Neural cell (in vitro differentiated cells): ENCODE results near the gene KCNT1.

Experiments used
- EZH2 ChIP-seq: fragments of 200-600, 300-800 bp; shearing (Covaris generic), sonication (generic); IDR thresholded peaks from 2 replicates; pipeline ENCODE4 v1.6.1; 2014; ENCODE audit warnings: antibody characterized with exemption, low read length, borderline replicate concordance, mild to moderate bottlenecking; ENCODE audit not compliant: insufficient read depth, poor library complexity, severe bottlenecking
- MXI1 ChIP-seq: fragments of 450-650 bp; conservative IDR thresholded peaks from 2 replicates; pipeline ENCODE4 v1.6.1; 2014; ENCODE audit warnings: antibody characterized with exemption, mild to moderate bottlenecking; ENCODE audit not compliant: poor library complexity, severe bottlenecking
- POLR2AphosphoS5 ChIP-seq: IDR thresholded peaks from 2 replicates; pipeline ENCODE4 v1.6.1; 2012
- RAD21 ChIP-seq: fragments of 450-650 bp; conservative IDR thresholded peaks from 2 replicates; pipeline ENCODE4 v1.6.1; 2014; ENCODE audit warnings: antibody characterized with exemption, mild to moderate bottlenecking, moderate library complexity
- TAF1 ChIP-seq: IDR thresholded peaks from 2 replicates; pipeline ENCODE4 v1.6.1; 2012; ENCODE audit warnings: low read depth
- TF ChIP-seq, protein P1 (sequence below): fragments of 450-650 bp; IDR thresholded peaks from 2 replicates; pipeline ENCODE4 v1.5.1; 2014; ENCODE audit warnings: antibody characterized with exemption, mild to moderate bottlenecking, moderate library complexity; ENCODE audit not compliant: poor library complexity, severe bottlenecking
- TF ChIP-seq, protein P2 (sequence below): IDR thresholded peaks from 2 replicates; pipeline ENCODE4 v1.6.1; 2012; ENCODE audit warnings: borderline replicate concordance

DNA sequence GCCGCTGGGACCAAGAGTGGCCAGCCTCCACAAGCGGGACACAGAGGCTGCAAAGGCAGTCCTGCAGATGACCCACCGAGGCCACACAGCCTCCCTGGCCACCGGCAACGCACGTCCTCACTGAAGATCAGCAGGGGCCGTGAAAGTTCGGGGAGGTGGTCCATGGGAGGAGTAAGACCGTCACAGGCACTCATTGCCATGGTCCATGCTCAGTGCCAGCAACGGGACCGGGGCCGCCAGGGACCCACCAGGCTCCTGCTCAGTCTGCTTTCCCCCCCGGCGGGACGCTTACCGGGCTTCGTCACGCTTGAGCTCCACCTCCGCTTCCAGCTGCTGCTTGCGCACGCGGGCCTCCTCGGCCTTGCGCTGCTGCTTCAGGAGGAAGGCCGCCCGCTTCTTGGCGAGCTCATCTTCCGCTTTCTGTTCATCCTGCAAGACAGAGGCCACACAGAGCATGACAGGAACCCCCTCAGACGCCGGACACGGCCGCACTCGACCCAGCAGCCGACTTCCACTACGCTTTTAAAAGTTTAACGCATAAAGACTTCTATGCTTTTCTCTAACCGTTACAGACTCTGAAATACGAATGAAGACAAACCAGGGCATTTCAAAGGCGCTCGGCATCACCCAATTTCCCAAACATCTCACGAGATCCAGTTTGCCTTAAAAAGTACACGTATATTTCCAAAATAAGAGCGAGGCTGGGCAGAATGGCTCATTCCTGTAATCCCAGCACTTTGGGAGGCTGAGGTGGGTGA lies 116.9 kb downstream of the KCNT1 start:
- TF ChIP-seq, protein P1, sequence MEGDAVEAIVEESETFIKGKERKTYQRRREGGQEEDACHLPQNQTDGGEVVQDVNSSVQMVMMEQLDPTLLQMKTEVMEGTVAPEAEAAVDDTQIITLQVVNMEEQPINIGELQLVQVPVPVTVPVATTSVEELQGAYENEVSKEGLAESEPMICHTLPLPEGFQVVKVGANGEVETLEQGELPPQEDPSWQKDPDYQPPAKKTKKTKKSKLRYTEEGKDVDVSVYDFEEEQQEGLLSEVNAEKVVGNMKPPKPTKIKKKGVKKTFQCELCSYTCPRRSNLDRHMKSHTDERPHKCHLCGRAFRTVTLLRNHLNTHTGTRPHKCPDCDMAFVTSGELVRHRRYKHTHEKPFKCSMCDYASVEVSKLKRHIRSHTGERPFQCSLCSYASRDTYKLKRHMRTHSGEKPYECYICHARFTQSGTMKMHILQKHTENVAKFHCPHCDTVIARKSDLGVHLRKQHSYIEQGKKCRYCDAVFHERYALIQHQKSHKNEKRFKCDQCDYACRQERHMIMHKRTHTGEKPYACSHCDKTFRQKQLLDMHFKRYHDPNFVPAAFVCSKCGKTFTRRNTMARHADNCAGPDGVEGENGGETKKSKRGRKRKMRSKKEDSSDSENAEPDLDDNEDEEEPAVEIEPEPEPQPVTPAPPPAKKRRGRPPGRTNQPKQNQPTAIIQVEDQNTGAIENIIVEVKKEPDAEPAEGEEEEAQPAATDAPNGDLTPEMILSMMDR: no peak
- no peak for TF ChIP-seq POLR2AphosphoS5
- TF ChIP-seq, protein P2, sequence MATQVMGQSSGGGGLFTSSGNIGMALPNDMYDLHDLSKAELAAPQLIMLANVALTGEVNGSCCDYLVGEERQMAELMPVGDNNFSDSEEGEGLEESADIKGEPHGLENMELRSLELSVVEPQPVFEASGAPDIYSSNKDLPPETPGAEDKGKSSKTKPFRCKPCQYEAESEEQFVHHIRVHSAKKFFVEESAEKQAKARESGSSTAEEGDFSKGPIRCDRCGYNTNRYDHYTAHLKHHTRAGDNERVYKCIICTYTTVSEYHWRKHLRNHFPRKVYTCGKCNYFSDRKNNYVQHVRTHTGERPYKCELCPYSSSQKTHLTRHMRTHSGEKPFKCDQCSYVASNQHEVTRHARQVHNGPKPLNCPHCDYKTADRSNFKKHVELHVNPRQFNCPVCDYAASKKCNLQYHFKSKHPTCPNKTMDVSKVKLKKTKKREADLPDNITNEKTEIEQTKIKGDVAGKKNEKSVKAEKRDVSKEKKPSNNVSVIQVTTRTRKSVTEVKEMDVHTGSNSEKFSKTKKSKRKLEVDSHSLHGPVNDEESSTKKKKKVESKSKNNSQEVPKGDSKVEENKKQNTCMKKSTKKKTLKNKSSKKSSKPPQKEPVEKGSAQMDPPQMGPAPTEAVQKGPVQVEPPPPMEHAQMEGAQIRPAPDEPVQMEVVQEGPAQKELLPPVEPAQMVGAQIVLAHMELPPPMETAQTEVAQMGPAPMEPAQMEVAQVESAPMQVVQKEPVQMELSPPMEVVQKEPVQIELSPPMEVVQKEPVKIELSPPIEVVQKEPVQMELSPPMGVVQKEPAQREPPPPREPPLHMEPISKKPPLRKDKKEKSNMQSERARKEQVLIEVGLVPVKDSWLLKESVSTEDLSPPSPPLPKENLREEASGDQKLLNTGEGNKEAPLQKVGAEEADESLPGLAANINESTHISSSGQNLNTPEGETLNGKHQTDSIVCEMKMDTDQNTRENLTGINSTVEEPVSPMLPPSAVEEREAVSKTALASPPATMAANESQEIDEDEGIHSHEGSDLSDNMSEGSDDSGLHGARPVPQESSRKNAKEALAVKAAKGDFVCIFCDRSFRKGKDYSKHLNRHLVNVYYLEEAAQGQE: no peak
- no peak for TF ChIP-seq RAD21
- TF ChIP-seq EZH2: no peak
- no peak for TF ChIP-seq TAF1
- no peak for TF ChIP-seq MXI1
